HepG2 (cell line): ENCODE data around the gene SPACA5B. TPM values are rescaled to one million over a fixed set of nuclear protein-coding genes. Genes with fewer than 3 reads are reported as not detected.
"Not testable (repeated sequence)": the region's sequence is repeated elsewhere in the genome, so short reads cannot be mapped to it uniquely, and the experiment has no call there.

Source experiments
- ATAC-seq: fragments of 200-7000 bp; cut with Tn5 transposase; 3 replicates; pipeline ENCODE4 v1.9.1; 2020; ENCODE audit warnings: mild to moderate bottlenecking, moderate library complexity
- BruUV-seq: library from RNA; stranded (reverse); fragments of 400-500 nt; replicated peaks from 2 replicates; lab custom pipeline; 2021; lab: Mats Ljungman, UMichigan
- CTCF ChIA-PET: fragments of 300-600 bp; formaldehyde crosslinking; extraction: SDS; loops from one replicate; lab custom pipeline; 2021; ENCODE audit warnings: low total read pairs, inconsistent platforms, low intra/inter-chr PET ratio; lab: Yijun Ruan, JAX
- POLR2A ChIA-PET: fragments of 350-600 bp; sonication (Branson Sonifier 250); formaldehyde crosslinking; loops from one replicate; lab custom pipeline; 2020; ENCODE audit warnings: antibody characterized with exemption, inconsistent platforms; lab: Yijun Ruan, JAX
- DNase-seq: peaks from one replicate; pipeline ENCODE4 v3.0.0-alpha.2; 2015; ENCODE audit warnings: low spot score
- FAIRE-seq: peaks from 3 replicates; lab custom pipeline; 2011; peaks lifted over from hg19 to GRCh38; lab: Jason Lieb, UNC
- H2AFZ ChIP-seq: one replicate; pipeline ENCODE4 v1.6.1; 2011; ENCODE audit warnings: low read length, inconsistent platforms
- H3K27ac ChIP-seq: fragments of 300-600 bp; 3 replicates; pipeline ENCODE4 v1.8.0; 2011; ENCODE audit warnings: mixed run types, mild to moderate bottlenecking, mixed read lengths, low read length, inconsistent platforms; ENCODE audit not compliant: insufficient read depth; ENCODE audit errors: extremely low read length
- H3K27me3 ChIP-seq, 2 experiments: fragments of 200-600 bp in 1 of 2; 2 replicates in 1 of 2; 3 replicates in 1 of 2; pipeline versions ENCODE4 v1.6.0 to v1.8.0; 2011; ENCODE audit warnings: low read length in 2 of 2, mild to moderate bottlenecking in 2 of 2, moderate library complexity in 2 of 2, inconsistent platforms in 1 of 2; ENCODE audit not compliant: insufficient read depth in 2 of 2, control insufficient read depth in 1 of 2
- H3K36me3 ChIP-seq, 2 experiments: fragments of 200-600 bp in 1 of 2; replicated peaks in 1 of 2; 2 replicates in 1 of 2; 3 replicates in 1 of 2; pipeline versions ENCODE4 v1.5.1 to v1.8.0; 2011; ENCODE audit warnings: low read length in 2 of 2, inconsistent platforms in 1 of 2; ENCODE audit not compliant: insufficient read depth in 2 of 2, control insufficient read depth in 1 of 2
- H3K4me1 ChIP-seq: 2 replicates; pipeline ENCODE4 v1.5.1; 2012; ENCODE audit warnings: low read length, inconsistent platforms; ENCODE audit not compliant: insufficient read depth
- H3K4me2 ChIP-seq: 2 replicates; pipeline ENCODE4 v1.6.0; 2011; ENCODE audit warnings: low read depth, low read length, inconsistent platforms
- H3K4me3 ChIP-seq, 3 experiments: fragments of 200-600 bp in 1 of 3; sonication (generic), shearing (Covaris generic) in 1 of 3; replicated peaks in 1 of 3; 2 replicates each; pipeline ENCODE4 v1.5.1; 2011 to 2016; ENCODE audit warnings: low read length in 3 of 3, inconsistent platforms in 2 of 3, low read depth in 2 of 3, mild to moderate bottlenecking in 2 of 3, control low read depth in 1 of 3, mixed read lengths in 1 of 3; ENCODE audit not compliant: insufficient read depth in 1 of 3
- H3K79me2 ChIP-seq: one replicate; pipeline ENCODE4 v1.6.1; 2011; ENCODE audit warnings: low read length, inconsistent platforms; ENCODE audit not compliant: insufficient read depth
- H3K9ac ChIP-seq: 2 replicates; pipeline ENCODE4 v1.6.0; 2011; ENCODE audit warnings: mild to moderate bottlenecking, low read depth, low read length, inconsistent platforms; ENCODE audit not compliant: insufficient read depth
- H3K9me3 ChIP-seq: 2 replicates; pipeline ENCODE4 v1.5.1; 2012; ENCODE audit warnings: mild to moderate bottlenecking, low read length
- H4K20me1 ChIP-seq: 2 replicates; pipeline ENCODE4 v1.6.0; 2011; ENCODE audit warnings: inconsistent platforms, mild to moderate bottlenecking, low read length, moderate library complexity; ENCODE audit not compliant: insufficient read depth
- WGBS: methylation state at CpG from one replicate; pipeline ENCODE4 v1.1.6; 2017; ENCODE audit warnings: low lambda C conversion rate; 5-methylcytosine and 5-hydroxymethylcytosine counted together
- in situ Hi-C: cut with HindIII; loops from 2 replicates; pipeline ENCODE4 v1.10.0; 2017; ENCODE audit warnings: low pct_unique_long_range_greater_than_20kb; ENCODE audit not compliant: extremely low pct_ligation_motif_present
- intact Hi-C: fragments of 100-400 bp; cut with micrococcal nuclease; formaldehyde crosslinking; loops from one replicate; pipeline ENCODE4 v1.10.0; 2022; ENCODE audit not compliant: unreplicated experiment
- polyA plus RNA-seq, 8 experiments: library from polyadenylated mRNA; depleted of rRNA in 3 of 8; stranded (reverse) in 7 of 8; unstranded in 1 of 8; fragments of >200 nt; fragmentation: Illumina TruSeq in 4 of 8; extraction: Trizol in 4 of 8; gene quantifications; 2 replicates each; pipeline versions ENCODE4 v1.2.1 to v1.2.3, GENCODE V29; 2011 to 2016; ENCODE audit warnings: low read depth in 4 of 8, missing spikeins in 1 of 8, mixed read lengths in 1 of 8; ENCODE audit not compliant: insufficient read depth in 1 of 8
- small RNA-seq, 3 experiments: library from RNA; depleted of rRNA; stranded (forward); fragments of <200 nt; gene quantifications; one replicate each; pipeline ENCODE3, GENCODE V24; 2012; ENCODE audit warnings: low read depth in 2 of 3, low replicate concordance in 1 of 3; ENCODE audit not compliant: insufficient read length in 3 of 3, insufficient read depth in 2 of 3
- total RNA-seq, 5 experiments: library from RNA; depleted of rRNA; stranded (reverse); fragments of >200 nt; fragmentation: Illumina TruSeq; extraction: Trizol; gene quantifications; 2 replicates each; pipeline ENCODE4 v1.2.3, GENCODE V29; 2016; ENCODE audit warnings: low read depth in 1 of 5

The SPACA5B gene
- total and polyA plus RNA-seq, 2 of the 13 experiments (the other 11 are each of a cell fraction or from before 2014, with no cell fraction given) = not detected

GRCh38 chrX:48181882-48182281 lies 51.5 kb downstream of the SPACA5B start:
- H3K27ac ChIP-seq, H3K9ac ChIP-seq, intact Hi-C loops, H3K4me3 ChIP-seq, in situ Hi-C loops, H3K9me3 ChIP-seq, H3K4me1 ChIP-seq, BruUV-seq, CTCF ChIA-PET, FAIRE-seq, ATAC-seq, H3K27me3 ChIP-seq, H3K4me2 ChIP-seq, POLR2A ChIA-PET, H4K20me1 ChIP-seq, H2AFZ ChIP-seq, H3K36me3 ChIP-seq, H3K79me2 ChIP-seq, DNase-seq: not testable (repeated sequence)
- 3% methylated on average over 5 of the region's 5 CpGs for WGBS

Small RNA genes within 50 kb of the gene (small RNA-seq; reads per million reads assigned to genes)
- gene AC245047.7 (0 reads per million in 3 experiments), gene RNU6-707P (0 reads per million in 3 experiments)

Other genes with a start within 250 kb of the SPACA5B start
- gene ZNF182, start 126.6 kb upstream of the SPACA5B start, total RNA-seq (2016; rRNA removed; fragmentation: Illumina TruSeq; extraction: Trizol) = 4.5 and 4.8 TPM in 2 replicates
- 2.1 TPM in 2 replicates for gene ZNF182, start 126.6 kb upstream of the SPACA5B start, polyA plus RNA-seq (2011; rRNA removed)
- not detected in 2 replicates for gene SPACA5, start 123.6 kb upstream of the SPACA5B start, total RNA-seq (2016; rRNA removed; fragmentation: Illumina TruSeq; extraction: Trizol)
- not detected in 2 replicates for gene SPACA5, start 123.6 kb upstream of the SPACA5B start, polyA plus RNA-seq (2011; rRNA removed)
- gene ZNF630, start 59.0 kb upstream of the SPACA5B start, total RNA-seq (2016; rRNA removed; fragmentation: Illumina TruSeq; extraction: Trizol) = not detected in 2 replicates
- gene ZNF630, start 59.0 kb upstream of the SPACA5B start, polyA plus RNA-seq (2011; rRNA removed) = not detected in 2 replicates
- not detected in 2 replicates for gene SSX5, start 66.2 kb downstream of the SPACA5B start, total RNA-seq (2016; rRNA removed; fragmentation: Illumina TruSeq; extraction: Trizol)
- not detected in 2 replicates for gene SSX5, start 66.2 kb downstream of the SPACA5B start, polyA plus RNA-seq (2011; rRNA removed)
- not detected in 2 replicates for gene SSX1, start 124.8 kb downstream of the SPACA5B start, total RNA-seq (2016; rRNA removed; fragmentation: Illumina TruSeq; extraction: Trizol)
- gene SSX1, start 124.8 kb downstream of the SPACA5B start, polyA plus RNA-seq (2011; rRNA removed) = not detected in 2 replicates
- not detected in 2 replicates for gene SSX3, start 226.1 kb downstream of the SPACA5B start, total RNA-seq (2016; rRNA removed; fragmentation: Illumina TruSeq; extraction: Trizol)
- not detected in 2 replicates for gene SSX3, start 226.1 kb downstream of the SPACA5B start, polyA plus RNA-seq (2011; rRNA removed)